CD4-positive, alpha-beta T cell treated with Interleukin-4 for 1 hour (primary cell): ENCODE data around the gene VRK3.
A peak's percentile ranks its signal among the peaks of the same experiment; 100 is the strongest.

Source experiments
- DNase-seq, 2 donors: peaks; one replicate each; pipeline ENCODE4 v3.0.0-alpha.2; 2020 to 2022

Gene VRK3

GRCh38 chr19:50026550-50026906 lies 1.4 kb upstream of the VRK3 start:
- DNase-seq = no peak

GRCh38 chr19:50025794-50026549 lies 800 bp upstream of the VRK3 start, which contains the start of gene ZNF473:
Gene ZNF473, plus strand, starts transcription at chr19:50026005. Its CDS starts 5,078 bp downstream, at chr19:50031083.
- peak; percentile 96 for DNase-seq

DNA sequence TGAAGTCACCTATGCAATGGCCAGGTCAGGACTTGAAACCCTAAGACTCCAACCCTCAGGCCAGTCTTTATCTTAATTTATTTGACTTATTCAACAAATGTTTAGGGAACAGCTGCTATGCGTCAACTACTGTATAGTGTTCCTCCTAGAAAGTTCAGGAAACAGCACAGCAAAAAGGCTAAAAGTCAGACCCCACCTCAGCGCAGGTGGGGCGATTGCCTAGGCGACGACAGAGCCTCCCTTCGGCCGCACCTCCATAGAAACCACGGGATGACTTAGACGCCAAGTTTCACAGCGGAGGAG lies 502 bp downstream of the VRK3 start:
- no peak for DNase-seq

DNA sequence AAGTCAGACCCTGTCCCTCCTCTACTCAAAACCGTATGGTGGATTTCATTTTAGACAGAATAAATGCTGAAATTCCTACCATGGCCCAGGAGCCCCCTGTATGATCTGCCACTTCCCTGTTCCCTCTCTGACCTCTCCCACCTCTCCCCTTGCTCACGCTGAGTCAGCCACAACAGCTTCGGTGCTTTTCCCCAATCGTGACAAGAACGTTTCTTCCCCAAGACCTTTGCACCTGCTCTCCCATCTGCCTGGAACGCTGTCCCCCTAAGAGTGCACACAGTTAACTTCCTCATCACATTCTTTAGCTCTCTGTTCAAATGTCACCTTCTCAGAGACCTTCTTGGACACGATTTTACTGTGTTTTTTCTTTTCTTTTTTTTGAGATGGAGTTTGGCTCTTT lies 2.3 kb downstream of the VRK3 start:
- no peak for DNase-seq

DNA sequence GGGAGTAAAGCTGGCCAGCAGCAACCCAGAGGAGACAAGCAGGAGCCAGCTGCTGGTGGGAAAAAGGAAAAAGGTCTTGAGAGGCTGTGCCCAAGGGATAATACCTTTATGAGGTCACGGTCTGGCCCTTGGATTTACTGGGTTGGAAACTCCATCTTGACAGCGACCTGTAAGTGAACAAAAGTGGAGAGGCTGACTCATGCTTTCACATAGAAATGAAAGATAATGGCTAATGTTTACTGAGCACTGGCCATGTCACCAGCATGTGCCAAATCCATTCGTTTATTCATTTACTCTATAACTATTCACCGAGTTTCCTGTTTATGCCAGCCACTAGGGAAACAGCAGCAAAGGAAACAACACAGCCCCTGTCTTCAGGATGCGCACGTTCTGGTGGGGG lies 4.7 kb downstream of the VRK3 start:
- no peak for DNase-seq

DNA sequence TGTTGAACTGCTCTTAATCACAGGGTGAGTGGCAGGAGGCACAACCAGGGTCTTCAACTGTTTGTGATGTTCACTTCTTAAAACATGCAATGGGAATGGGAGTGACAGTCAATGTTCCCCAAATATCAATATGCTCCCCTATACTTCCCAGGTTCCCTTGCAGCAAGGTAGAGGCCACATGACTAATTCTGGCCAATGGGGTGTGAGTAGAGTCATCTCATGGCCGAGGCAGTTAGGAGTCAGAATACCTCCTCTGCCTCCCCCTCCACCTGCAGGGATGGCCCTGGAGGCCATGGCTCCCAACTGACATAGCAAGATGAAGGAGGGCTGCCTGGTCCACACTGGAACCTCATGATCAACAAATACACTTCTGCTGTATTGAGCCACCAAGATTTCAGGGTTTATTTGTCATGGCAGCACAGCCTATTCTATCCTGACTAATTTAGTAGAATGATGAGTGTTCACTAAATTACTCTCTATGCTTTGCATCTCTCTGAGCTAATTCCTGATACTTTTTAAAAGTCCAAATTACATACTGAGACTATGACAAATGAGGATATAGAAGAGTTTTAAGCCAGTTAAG lies 8.9 kb downstream of the VRK3 start:
- DNase-seq = no peak

DNA sequence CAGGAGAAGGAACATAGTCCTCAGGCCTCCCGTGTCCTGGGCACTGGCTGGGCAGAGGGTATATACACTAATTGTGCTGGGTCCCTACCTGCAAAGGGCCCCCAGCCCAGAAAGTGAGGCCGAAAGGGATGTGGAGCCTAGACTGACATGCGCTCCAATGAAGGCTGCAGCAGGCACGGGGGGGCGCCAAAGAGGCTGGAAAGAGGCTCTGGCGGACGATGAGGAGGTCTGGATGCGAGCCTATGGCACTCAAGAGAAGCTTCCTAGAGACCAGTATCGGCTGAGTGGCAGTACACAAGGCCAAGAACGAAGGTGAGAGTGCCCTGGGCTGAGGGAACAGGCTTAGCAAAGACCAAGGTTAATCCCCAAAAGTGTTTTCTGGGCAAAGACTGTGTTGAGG lies 16.6 kb downstream of the VRK3 start:
- DNase-seq = no peak

GRCh38 chr19:50007947-50008346 lies 17.2 kb downstream of the VRK3 start:
- DNase-seq = no peak

GRCh38 chr19:50007170-50007569 lies 18.0 kb downstream of the VRK3 start:
- no peak for DNase-seq

GRCh38 chr19:50005428-50005827 lies 19.7 kb downstream of the VRK3 start:
- no peak for DNase-seq

DNA sequence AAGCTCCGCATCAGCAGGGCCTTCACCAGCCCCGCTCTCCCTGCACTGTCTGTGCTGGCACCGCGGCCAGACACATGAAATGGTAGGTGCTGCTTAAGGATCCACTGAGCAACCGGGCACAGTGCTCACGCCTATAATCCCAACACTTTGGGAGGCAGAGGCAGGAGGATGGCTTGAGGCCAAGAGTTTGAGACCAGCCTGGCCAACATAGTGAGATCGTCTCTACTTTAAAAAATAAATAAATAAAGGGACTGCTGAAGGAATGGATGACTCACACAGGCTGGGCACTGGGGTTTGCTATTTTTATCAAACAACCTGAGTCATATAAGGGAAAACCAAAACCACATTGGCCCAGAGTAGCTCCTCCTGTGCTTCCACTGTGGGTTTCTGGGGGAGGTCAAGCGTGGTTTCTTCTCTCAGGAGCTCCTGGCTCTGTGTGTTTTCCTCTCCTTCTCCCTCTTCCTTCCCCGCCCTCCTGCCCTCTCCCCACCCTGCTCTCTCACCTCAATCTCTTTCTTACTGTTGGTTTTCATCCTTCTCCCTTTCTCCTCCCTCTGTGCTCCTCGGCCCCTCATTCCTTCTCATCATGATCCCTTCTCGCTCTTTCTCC lies 21.3 kb downstream of the VRK3 start:
- DNase-seq = peak; percentile 8 to 16

DNA sequence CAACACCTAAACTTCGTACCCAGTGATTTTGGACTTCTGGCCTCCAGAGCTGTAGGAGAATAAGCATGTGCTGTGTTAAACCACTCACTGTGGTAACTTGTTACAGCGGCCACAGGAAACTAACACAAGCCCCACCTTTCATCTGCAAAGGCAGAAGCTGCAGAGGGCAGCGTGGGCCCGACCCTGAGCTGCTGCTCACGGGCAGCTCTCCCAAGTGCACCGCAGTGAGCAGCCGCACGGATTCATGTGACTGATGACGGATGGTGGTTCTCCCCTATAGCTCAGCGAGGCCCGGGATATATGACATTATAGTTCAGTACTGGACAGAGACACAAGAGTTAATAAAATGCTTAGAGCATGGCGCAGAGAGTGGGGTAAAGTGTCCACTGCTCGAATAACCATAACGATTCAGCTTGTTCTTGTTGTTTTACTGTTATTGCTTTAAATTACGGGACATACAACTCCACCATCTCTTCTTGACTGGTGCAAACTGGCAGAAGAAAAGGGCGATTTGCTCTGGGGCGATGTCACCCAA lies 21.9 kb downstream of the VRK3 start:
- peak; percentile 4 to 26 for DNase-seq

GRCh38 chr19:50002386-50002960 lies 22.7 kb downstream of the VRK3 start:
- no peak for DNase-seq

DNA sequence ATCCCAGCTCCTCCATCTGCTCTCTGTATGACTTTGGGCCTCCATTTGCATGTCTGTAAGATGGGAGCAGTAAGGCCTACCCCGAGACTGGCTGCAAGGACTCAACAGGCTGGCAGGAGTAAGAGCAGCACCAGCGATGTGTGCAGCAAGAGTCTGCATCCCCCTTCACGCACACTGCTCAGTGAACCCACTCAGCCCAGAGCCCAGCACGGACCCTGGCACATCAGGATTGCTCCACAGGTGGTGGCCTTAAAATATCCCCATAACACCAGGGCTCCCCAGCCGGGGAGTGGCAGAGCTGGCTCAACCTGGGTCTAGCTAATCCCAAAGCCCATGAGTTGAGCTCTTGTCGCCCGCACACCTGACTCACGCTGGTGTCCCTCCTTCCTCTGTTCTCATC lies 23.4 kb downstream of the VRK3 start:
- DNase-seq = no peak

DNA sequence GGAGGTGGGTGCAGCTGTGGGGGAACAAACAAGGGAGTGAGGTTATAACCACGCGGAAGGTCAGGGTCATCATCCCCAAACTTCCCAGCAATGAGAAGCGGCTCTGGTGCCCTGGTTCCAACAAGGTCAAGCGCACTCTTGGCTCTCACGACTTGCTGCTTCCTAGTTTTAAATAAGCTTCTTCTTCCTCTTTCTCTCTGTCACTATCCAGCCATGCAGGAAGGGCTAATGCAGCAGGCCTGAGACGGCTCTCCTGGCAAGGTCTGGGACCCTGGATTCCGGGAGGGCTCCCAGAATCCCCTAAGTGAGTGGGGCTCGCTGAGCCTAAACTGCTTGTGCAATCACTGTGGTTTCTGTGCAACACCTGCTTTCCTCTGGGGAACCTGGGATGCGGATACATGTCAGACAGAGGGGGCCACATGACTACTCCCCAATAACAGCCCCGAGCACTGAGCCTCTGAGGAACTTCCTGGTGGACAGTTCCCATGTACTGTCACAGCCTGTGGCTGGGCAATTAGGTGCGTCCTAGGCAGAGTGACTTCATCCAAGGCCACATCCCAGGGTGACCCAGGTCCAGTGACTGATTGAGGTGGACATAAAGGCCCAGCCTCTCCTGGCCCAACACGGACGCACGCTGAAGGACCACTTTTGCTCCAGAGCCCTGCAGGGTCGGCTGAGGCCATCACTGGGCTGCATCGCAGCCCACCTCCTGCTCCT lies 24.2 kb downstream of the VRK3 start:
- DNase-seq = no peak

- no peak for DNase-seq
These were observed 24.9 kb downstream of the VRK3 start for GRCh38 chr19:50000038-50000840.

GRCh38 chr19:49999371-50000010 lies 25.7 kb downstream of the VRK3 start:
- DNase-seq = no peak

DNA sequence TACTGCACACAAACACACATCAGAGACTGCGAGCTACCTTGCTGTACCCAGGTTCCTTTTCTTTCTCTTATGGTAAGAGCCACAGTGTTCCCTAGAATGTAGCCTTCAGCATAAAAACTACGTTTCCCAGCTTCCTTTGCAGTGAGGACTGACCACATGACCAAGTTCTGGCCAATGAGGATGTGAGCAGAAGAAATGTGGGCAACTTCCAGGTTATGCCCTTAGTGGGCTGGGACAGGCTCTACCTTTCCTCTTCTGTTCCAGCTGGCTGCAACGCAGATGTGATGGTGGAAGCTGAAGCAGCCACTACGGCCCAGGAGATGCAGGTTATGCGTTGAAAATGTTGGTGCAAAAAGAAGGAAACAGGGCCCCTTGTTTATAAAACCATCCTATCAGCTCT lies 27.5 kb downstream of the VRK3 start:
- peak; percentile 32 to 45 for DNase-seq

DNA sequence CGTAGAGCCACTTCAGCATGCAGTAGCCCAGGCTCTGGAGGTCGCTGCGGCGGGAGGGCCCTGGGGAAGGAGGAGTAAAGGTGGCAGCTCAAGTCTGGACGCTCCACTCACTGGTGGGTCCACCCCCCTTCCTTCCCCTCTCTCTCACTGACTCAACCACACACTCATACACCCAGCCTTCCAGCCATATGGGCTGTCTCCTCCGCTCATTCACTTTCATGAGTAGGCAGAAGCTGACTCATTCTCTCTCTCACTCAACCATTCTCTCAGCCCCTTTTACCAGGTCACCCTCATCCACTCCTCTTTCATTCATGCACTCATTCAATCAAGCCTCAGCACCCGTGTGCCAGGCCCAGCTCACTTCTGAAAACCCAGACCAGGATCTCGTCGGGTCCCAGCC lies 36.7 kb downstream of the VRK3 start:
- no peak for DNase-seq

DNA sequence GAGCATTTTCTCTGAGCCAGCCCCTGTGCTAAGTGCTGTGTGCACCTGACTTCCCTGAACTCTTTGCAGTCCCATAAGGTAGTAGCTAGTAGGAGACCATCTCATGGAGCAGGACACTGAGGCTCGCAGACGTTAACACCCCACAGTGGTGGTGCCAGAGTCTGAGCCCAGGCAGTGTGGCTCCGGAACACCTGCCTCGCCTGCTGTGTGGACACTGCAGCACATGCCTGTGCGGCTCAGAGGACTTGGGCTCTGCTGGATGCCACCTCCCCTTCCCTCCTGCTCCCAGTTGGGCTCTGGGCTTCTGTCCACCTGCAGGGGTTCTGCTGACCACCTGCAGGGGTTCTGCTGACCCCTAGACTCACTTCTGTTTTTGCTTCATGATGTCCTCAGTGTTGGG lies 37.2 kb downstream of the VRK3 start:
- DNase-seq = no peak

GRCh38 chr19:49987159-49987698 lies 37.9 kb downstream of the VRK3 start:
- peak; percentile 85 for DNase-seq

- no peak for DNase-seq
These were observed 38.8 kb downstream of the VRK3 start for GRCh38 chr19:49986354-49986753.
